Heart right ventricle (tissue), 16 donors: ENCODE measurements around the gene NUAK2. TPM values are rescaled to one million over a fixed set of nuclear protein-coding genes. Genes with fewer than 3 reads are reported as not detected.

ENCODE experiments used
- ATAC-seq, 8 donors: fragments of 200-7000 bp; cut with Tn5 transposase; one replicate each; pipeline ENCODE4 v1.9.1; 2020; ENCODE audit warnings: mild to moderate bottlenecking in 8 of 8, moderate library complexity in 8 of 8, moderate number of reproducible peaks in 1 of 8
- DNase-seq, 2 donors: peaks; one replicate each; pipeline ENCODE4 v3.0.0-alpha.2; 2020
- H3K27ac ChIP-seq, 10 donors: fragments of 200-600 bp; sonication (generic) in 2 of 10; one replicate each; pipeline versions ENCODE4 v1.5.0 to v1.8.0; 2020 to 2022; ENCODE audit warnings: mild to moderate bottlenecking in 3 of 10
- H3K27me3 ChIP-seq, 7 donors: fragments of 200-600 bp; one replicate each; pipeline ENCODE4 v1.8.0; 2021 to 2022; ENCODE audit warnings: mild to moderate bottlenecking in 2 of 7
- H3K36me3 ChIP-seq, 9 donors: fragments of 200-600 bp; sonication (generic) in 1 of 9; one replicate each; pipeline versions ENCODE4 v1.5.0 to v1.8.0; 2020 to 2022; ENCODE audit warnings: mild to moderate bottlenecking in 2 of 9
- H3K4me1 ChIP-seq, 9 donors: fragments of 200-600 bp; sonication (generic) in 1 of 9; one replicate each; pipeline versions ENCODE4 v1.5.0 to v1.8.0; 2020 to 2022; ENCODE audit warnings: mild to moderate bottlenecking in 4 of 9
- H3K4me3 ChIP-seq, 10 donors: fragments of 200-600 bp; sonication (generic) in 2 of 10; one replicate each; pipeline versions ENCODE4 v1.5.0 to v1.8.0; 2020 to 2022; ENCODE audit warnings: mild to moderate bottlenecking in 7 of 10, moderate library complexity in 2 of 10
- H3K9me3 ChIP-seq, 11 donors: fragments of 200-600 bp in 10 of 11; sonication (generic) in 2 of 11; one replicate each; pipeline versions ENCODE4 v1.5.0 to v1.8.0; 2013 to 2022; ENCODE audit warnings: mild to moderate bottlenecking in 2 of 11, control low read depth in 1 of 11, moderate library complexity in 1 of 11
- CTCF ChIP-seq, 9 donors: fragments of 200-600 bp; sonication (generic) in 2 of 9; IDR thresholded peaks; one replicate each; pipeline versions ENCODE4 v1.5.0 to v1.8.0; 2021 to 2022; ENCODE audit warnings: antibody characterized with exemption in 9 of 9, mild to moderate bottlenecking in 5 of 9, moderate library complexity in 1 of 9
- WGBS, 2 donors: extraction: QIAGEN DNeasy Blood & Tissue Kit; methylation state at CpG; one replicate each; pipeline ENCODE4 v1.1.7; 2013; ENCODE audit warnings: inconsistent platforms in 1 of 2; 5-methylcytosine and 5-hydroxymethylcytosine counted together
- intact Hi-C, 10 donors: fragments of 100-400 bp; cut with DNase I; formaldehyde crosslinking; loops; one replicate each; pipeline versions ENCODE4 v1.11.1 to v1.14.2; 2022
- polyA plus RNA-seq, 2 donors: library from polyadenylated mRNA; stranded (reverse); fragments of 200-250 nt; gene quantifications; one replicate each; pipeline ENCODE4 v1.2.3, GENCODE V29; 2013
- total RNA-seq, 10 donors: library from RNA; stranded (reverse); fragmentation: NEBNext Ultra II Directional in 3 of 10; extraction: Animal tissue kit (Norgen Biotek cat#: 25700) in 3 of 10; gene quantifications; one replicate each; pipeline versions ENCODE4 v1.2.1 to v1.2.4, GENCODE V29; 2021 to 2023
- donor health status: Arrhythmogenic right ventricular cardiomyopathy.
- donor health status: ischemic (EF 13 %, LVEDD 7.1; RV severe dilation, severe dysfunction).
- donor health status: healthy with polysubstance abuse.
- donor health status: DM: no; HTN: yes; CAD: no.
- donor health status: DM: no; HTN: no; CAD: no.
- donor health status: ischemic (EF 25% LVEDD 6.9; RV normal size, moderate dysfunction).
- donor health status: ischemic (EF 25% LVEDD 5.7; RV mildly dilated, moderate dysfunction).
- donor health status: healthy.
- donor health status: DM: yes; HTN: yes; CAD: no.
- donor health status: Ischemic cardiomyopathy.
- donor health status: ischemic (EF 35%, LVEDD 5.7; RV mildly dilated, moderate dysfunction).
- donor health status: nonischemic (EF 11% LVEDD 7.7; RV severe dilation, severe dysfunction).
- donor health status: DM: yes; HTN: yes; CAD: no.
- donor health status: PGD.
- donor health status: ischemic (EF 29% LVEDD 5.4; RV normal size, mild dysfunction).
- donor health status: nonischemic (EF 23%, LVEDD 6.1; RV moderate dilation, normal function).

NUAK2 gene
- total and polyA plus RNA-seq, 12 donors: 0.25 to 3.1 (median 0.50) TPM

- Histone ChIP-seq H3K4me1 (peaks cover 0 to 27% (median 8%) of the 10 kb centered on the region in 9 donors), H3K27me3 (no peaks in the 10 kb centered on the region), H3K9me3 (no peaks in the 10 kb centered on the region), H3K36me3 (peaks cover 0 to 11% (median 0%) of the 10 kb centered on the region in 9 donors), H3K27ac (no peak overlapping the region), H3K4me3 (no peak overlapping the region)
- 85 to 86% methylated on average over 9 of the region's 9 CpGs for WGBS, 2 donors
- DNase-seq (no peak), ATAC-seq (no peak)
- intact Hi-C loops: loop anchor here in 1 of 10 donors (10.0 kb wide), 1 partner anchor 209 kb away; no protein-coding TSS in a partner anchor
- no peak for TF ChIP-seq CTCF (IDR thresholded peaks at IDR 0.05)
Observed at GRCh38 chr1:205275916-205276688, 45.4 kb downstream of the NUAK2 start.

GRCh38 chr1:205275133-205275532 lies 46.4 kb downstream of the NUAK2 start:
- Histone ChIP-seq H3K27ac (no peak overlapping the region), H3K36me3 (peaks cover 0 to 11% (median 0%) of the 10 kb centered on the region in 9 donors), H3K27me3 (no peaks in the 10 kb centered on the region), H3K9me3 (no peaks in the 10 kb centered on the region), H3K4me1 (peaks cover 0 to 36% (median 17%) of the 10 kb centered on the region in 9 donors), H3K4me3 (no peak overlapping the region)
- DNase-seq (no peak), ATAC-seq (no peak)
- TF ChIP-seq CTCF (IDR thresholded peaks at IDR 0.05): no peak
- intact Hi-C loops: loop anchor here in 1 of 10 donors (10.0 kb wide), 1 partner anchor 210 kb away; no protein-coding TSS in a partner anchor
- WGBS, 2 donors: 87 to 91% methylated on average over 3 of the region's 3 CpGs

GRCh38 chr1:205274041-205274691 lies 47.4 kb downstream of the NUAK2 start:
- Histone ChIP-seq H3K4me1 (peaks cover 0 to 38% (median 18%) of the 10 kb centered on the region in 9 donors), H3K4me3 (no peak overlapping the region), H3K9me3 (no peaks in the 10 kb centered on the region), H3K27ac (no peak overlapping the region), H3K27me3 (no peaks in the 10 kb centered on the region), H3K36me3 (peaks cover 0 to 11% (median 0%) of the 10 kb centered on the region in 9 donors)
- ATAC-seq: peak in 1 of 8 donors; percentile 8
- no peak for DNase-seq
- intact Hi-C loops: loop anchor here in 1 of 10 donors (10.0 kb wide), 1 partner anchor 211 kb away; no protein-coding TSS in a partner anchor
- 75 to 81% methylated on average over 8 of the region's 8 CpGs for WGBS, 2 donors
- no peak for TF ChIP-seq CTCF (IDR thresholded peaks at IDR 0.05)

GRCh38 chr1:205273551-205273982 lies 48.0 kb downstream of the NUAK2 start:
- intact Hi-C loops: loop anchor here (1.0 to 10.0 kb wide), 4 partner anchors 51 to 211 kb away; no protein-coding TSS in a partner anchor
- peak; percentile 97 to 100 (median 99) for TF ChIP-seq CTCF (IDR thresholded peaks at IDR 0.05)
- Histone ChIP-seq H3K4me1 (peaks cover 0 to 38% (median 18%) of the 10 kb centered on the region in 9 donors), H3K4me3 (no peak overlapping the region), H3K27me3 (no peaks in the 10 kb centered on the region), H3K9me3 (no peaks in the 10 kb centered on the region), H3K36me3 (peaks cover 0 to 11% (median 0%) of the 10 kb centered on the region in 9 donors), H3K27ac (no peak overlapping the region)
- ATAC-seq: peak; percentile 43 to 89 (median 80)
- DNase-seq: peak; percentile 81 to 82
- 11 to 13% methylated on average over 7 of the region's 7 CpGs for WGBS, 2 donors
